ENCODE data around the gene HIVEP1.

The HIVEP1 gene

GRCh38 chr6:12048609-12049008 lies 36.5 kb downstream of the HIVEP1 start:
- FAIRE-seq: peak; percentile 61
- TF ChIP-seq PAX5 (IDR thresholded peaks at IDR 0.05; ENCODE audit: insufficient read depth, low read length, severe bottlenecking) (no peak), POLR2AphosphoS5 (IDR thresholded peaks at IDR 0.05; ENCODE audit: low read depth, low read length) (no peak), SPI1 (IDR thresholded peaks at IDR 0.05; ENCODE audit: low read depth, low read length) (no peak), TAF1 (IDR thresholded peaks at IDR 0.05; ENCODE audit: low read depth, low read length) (no peak), POU2F2 (IDR thresholded peaks at IDR 0.05; ENCODE audit: low read depth, low read length) (no peak), POLR2A (IDR thresholded peaks at IDR 0.05; ENCODE audit: low read depth, low read length) (no peak)
- no peak for DNase-seq (ENCODE audit: insufficient read length, low spot score)

GRCh38 chr6:12049165-12049564 lies 37.1 kb downstream of the HIVEP1 start:
- 0 out of 2 replicates have a peak, but pooled peaks have one; percentile 26 for TF ChIP-seq POU2F2 (IDR thresholded peaks at IDR 0.05; ENCODE audit: low read depth, low read length)
- TF ChIP-seq POLR2AphosphoS5 (IDR thresholded peaks at IDR 0.05; ENCODE audit: low read depth, low read length): no peak
- TF ChIP-seq SPI1 (IDR thresholded peaks at IDR 0.05; ENCODE audit: low read depth, low read length): peak; percentile 76
- TF ChIP-seq TAF1 (IDR thresholded peaks at IDR 0.05; ENCODE audit: low read depth, low read length): 0 out of 2 replicates have a peak, but pooled peaks have one; percentile 19
- peak; percentile 68 for FAIRE-seq
- no peak for DNase-seq (ENCODE audit: insufficient read length, low spot score)

- DNase-seq (ENCODE audit: insufficient read length, low spot score) (no peak), FAIRE-seq (peak; percentile 90)
- TF ChIP-seq PAX5 (IDR thresholded peaks at IDR 0.05; ENCODE audit: insufficient read depth, low read length, severe bottlenecking) (no peak), POLR2A (IDR thresholded peaks at IDR 0.05; ENCODE audit: low read depth, low read length) (peak; percentile 61), POU2F2 (IDR thresholded peaks at IDR 0.05; ENCODE audit: low read depth, low read length) (peak; percentile 52; the same call in 1 of the 2 replicates), POLR2AphosphoS5 (IDR thresholded peaks at IDR 0.05; ENCODE audit: low read depth, low read length) (peak; percentile 33; the same call in 1 of the 2 replicates), SPI1 (IDR thresholded peaks at IDR 0.05; ENCODE audit: low read depth, low read length) (peak; percentile 80), TAF1 (IDR thresholded peaks at IDR 0.05; ENCODE audit: low read depth, low read length) (peak; percentile 56; the same call in 1 of the 2 replicates)
Measured at GRCh38 chr6:12051861-12052368, 39.8 kb downstream of the HIVEP1 start.

GRCh38 chr6:12058172-12058961 lies 46.3 kb downstream of the HIVEP1 start:
- TF ChIP-seq PAX5 (IDR thresholded peaks at IDR 0.05; ENCODE audit: insufficient read depth, low read length, severe bottlenecking) (no peak), POLR2AphosphoS5 (IDR thresholded peaks at IDR 0.05; ENCODE audit: low read depth, low read length) (no peak), POU2F2 (IDR thresholded peaks at IDR 0.05; ENCODE audit: low read depth, low read length) (no peak), POLR2A (IDR thresholded peaks at IDR 0.05; ENCODE audit: low read depth, low read length) (no peak), TAF1 (IDR thresholded peaks at IDR 0.05; ENCODE audit: low read depth, low read length) (no peak), SPI1 (IDR thresholded peaks at IDR 0.05; ENCODE audit: low read depth, low read length) (no peak)
- FAIRE-seq: no peak
- no peak for DNase-seq (ENCODE audit: insufficient read length, low spot score)

GRCh38 chr6:12060780-12061609 lies 48.9 kb downstream of the HIVEP1 start:
- no peak for DNase-seq (ENCODE audit: insufficient read length, low spot score)
- TF ChIP-seq POU2F2 (IDR thresholded peaks at IDR 0.05; ENCODE audit: low read depth, low read length) (peak; percentile 69; the same call in 1 of the 2 replicates), POLR2AphosphoS5 (IDR thresholded peaks at IDR 0.05; ENCODE audit: low read depth, low read length) (peak; percentile 67), PAX5 (IDR thresholded peaks at IDR 0.05; ENCODE audit: insufficient read depth, low read length, severe bottlenecking) (no peak), TAF1 (IDR thresholded peaks at IDR 0.05; ENCODE audit: low read depth, low read length) (no peak)
- FAIRE-seq: peak; percentile 87

- FAIRE-seq (no peak), DNase-seq (ENCODE audit: insufficient read length, low spot score) (no peak)
- TF ChIP-seq TAF1 (IDR thresholded peaks at IDR 0.05; ENCODE audit: low read depth, low read length) (no peak), POLR2A (IDR thresholded peaks at IDR 0.05; ENCODE audit: low read depth, low read length) (no peak), POLR2AphosphoS5 (IDR thresholded peaks at IDR 0.05; ENCODE audit: low read depth, low read length) (no peak), PAX5 (IDR thresholded peaks at IDR 0.05; ENCODE audit: insufficient read depth, low read length, severe bottlenecking) (no peak), POU2F2 (IDR thresholded peaks at IDR 0.05; ENCODE audit: low read depth, low read length) (no peak), SPI1 (IDR thresholded peaks at IDR 0.05; ENCODE audit: low read depth, low read length) (no peak)
Measured at GRCh38 chr6:12062605-12063004, 50.5 kb downstream of the HIVEP1 start.

GRCh38 chr6:12064131-12064530 lies 52.0 kb downstream of the HIVEP1 start:
- TF ChIP-seq POU2F2 (IDR thresholded peaks at IDR 0.05; ENCODE audit: low read depth, low read length) (no peak), PAX5 (IDR thresholded peaks at IDR 0.05; ENCODE audit: insufficient read depth, low read length, severe bottlenecking) (no peak), SPI1 (IDR thresholded peaks at IDR 0.05; ENCODE audit: low read depth, low read length) (no peak), TAF1 (IDR thresholded peaks at IDR 0.05; ENCODE audit: low read depth, low read length) (no peak), POLR2A (IDR thresholded peaks at IDR 0.05; ENCODE audit: low read depth, low read length) (no peak), POLR2AphosphoS5 (IDR thresholded peaks at IDR 0.05; ENCODE audit: low read depth, low read length) (no peak)
- no peak for DNase-seq (ENCODE audit: insufficient read length, low spot score)
- peak; percentile 65 for FAIRE-seq

GRCh38 chr6:12064538-12065071 lies 52.5 kb downstream of the HIVEP1 start:
- FAIRE-seq: peak; percentile 47
- no peak for DNase-seq (ENCODE audit: insufficient read length, low spot score)
- TF ChIP-seq POLR2A (IDR thresholded peaks at IDR 0.05; ENCODE audit: low read depth, low read length) (no peak), TAF1 (IDR thresholded peaks at IDR 0.05; ENCODE audit: low read depth, low read length) (no peak), POU2F2 (IDR thresholded peaks at IDR 0.05; ENCODE audit: low read depth, low read length) (no peak), POLR2AphosphoS5 (IDR thresholded peaks at IDR 0.05; ENCODE audit: low read depth, low read length) (no peak), SPI1 (IDR thresholded peaks at IDR 0.05; ENCODE audit: low read depth, low read length) (no peak), PAX5 (IDR thresholded peaks at IDR 0.05; ENCODE audit: insufficient read depth, low read length, severe bottlenecking) (no peak)

Data from GM12891 (cell line).